Right lobe of liver (tissue), 4 donors: ENCODE data around the gene TSPAN1.

ENCODE experiments used
- POLR2A ChIP-seq: fragments of 450-650 bp; IDR thresholded peaks from one replicate; pipeline ENCODE4 v1.6.1; 2017; ENCODE audit warnings: antibody characterized with exemption, mild to moderate bottlenecking
- TF ChIP-seq, protein P1 (sequence below), 4 donors: fragments of 200-600 bp in 3 of 4; fragments of 450-650 bp in 1 of 4; IDR thresholded peaks; one replicate each; pipeline versions ENCODE4 v1.5.1 to v1.8.0; 2016 to 2022; ENCODE audit warnings: antibody characterized with exemption in 4 of 4, mild to moderate bottlenecking in 2 of 4
- donor health status: DM: no; HTN: no; CAD: no.
- donor health status: DM: no; HTN: no; CAD: no.
- donor health status: DM: no; HTN: yes; CAD: no.

DNA sequence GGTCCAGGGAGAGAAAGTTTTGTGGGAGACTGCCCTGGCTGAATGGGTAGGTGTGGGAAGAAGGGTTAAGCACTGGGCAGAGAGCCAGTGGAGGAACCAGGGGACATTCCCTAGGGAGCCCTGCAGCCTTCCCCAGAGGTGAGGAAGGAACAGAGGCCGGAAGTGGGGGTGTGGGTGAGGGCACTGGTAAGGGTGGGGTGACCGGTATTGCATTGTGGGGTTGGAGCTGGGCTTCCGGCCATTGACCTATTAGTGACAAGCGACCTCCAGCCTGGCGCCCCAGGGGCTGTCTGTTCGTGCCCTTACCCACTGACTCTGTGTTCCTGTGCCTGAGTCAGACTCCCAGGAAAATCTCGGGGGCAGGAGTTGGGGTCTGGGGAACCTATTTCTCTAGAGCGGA is 3.5 kb upstream of the TSPAN1 start:
- no peak for TF ChIP-seq POLR2A
- TF ChIP-seq, protein P1, sequence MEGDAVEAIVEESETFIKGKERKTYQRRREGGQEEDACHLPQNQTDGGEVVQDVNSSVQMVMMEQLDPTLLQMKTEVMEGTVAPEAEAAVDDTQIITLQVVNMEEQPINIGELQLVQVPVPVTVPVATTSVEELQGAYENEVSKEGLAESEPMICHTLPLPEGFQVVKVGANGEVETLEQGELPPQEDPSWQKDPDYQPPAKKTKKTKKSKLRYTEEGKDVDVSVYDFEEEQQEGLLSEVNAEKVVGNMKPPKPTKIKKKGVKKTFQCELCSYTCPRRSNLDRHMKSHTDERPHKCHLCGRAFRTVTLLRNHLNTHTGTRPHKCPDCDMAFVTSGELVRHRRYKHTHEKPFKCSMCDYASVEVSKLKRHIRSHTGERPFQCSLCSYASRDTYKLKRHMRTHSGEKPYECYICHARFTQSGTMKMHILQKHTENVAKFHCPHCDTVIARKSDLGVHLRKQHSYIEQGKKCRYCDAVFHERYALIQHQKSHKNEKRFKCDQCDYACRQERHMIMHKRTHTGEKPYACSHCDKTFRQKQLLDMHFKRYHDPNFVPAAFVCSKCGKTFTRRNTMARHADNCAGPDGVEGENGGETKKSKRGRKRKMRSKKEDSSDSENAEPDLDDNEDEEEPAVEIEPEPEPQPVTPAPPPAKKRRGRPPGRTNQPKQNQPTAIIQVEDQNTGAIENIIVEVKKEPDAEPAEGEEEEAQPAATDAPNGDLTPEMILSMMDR (IDR thresholded peaks at IDR 0.05) = no peak
